RWPE1 (cell line): Measurements from ENCODE around the gene MED1.
"Not testable (repeated sequence)": the region's sequence is repeated elsewhere in the genome, so short reads cannot be mapped to it uniquely, and the experiment has no call there.

Experiments
- CTCF ChIA-PET: fragments of 350-600 bp; sonication (Branson Sonifier 250); formaldehyde crosslinking; extraction: SDS; loops from one replicate; lab custom pipeline; 2021; lab: Yijun Ruan, JAX
- POLR2A ChIA-PET: fragments of 400-600 bp; formaldehyde crosslinking; extraction: SDS; loops from one replicate; lab custom pipeline; 2020; ENCODE audit warnings: antibody characterized with exemption; ENCODE audit not compliant: low non-redundant PET; lab: Yijun Ruan, JAX
- DNase-seq: peaks from one replicate; pipeline ENCODE4 v3.0.0; 2012; ENCODE audit warnings: low spot score
- H3K27ac ChIP-seq: fragments of 450-650 bp; 2 replicates; pipeline ENCODE4 v1.5.1; 2017
- CTCF ChIP-seq: fragments of 450-650 bp; conservative IDR thresholded peaks from 2 replicates; pipeline ENCODE4 v1.5.1; 2017; ENCODE audit warnings: low read depth, mild to moderate bottlenecking

Gene MED1

GRCh38 chr17:39399791-39400190 is 51.3 kb downstream of the MED1 start:
- no peak overlapping the region for H3K27ac ChIP-seq
- DNase-seq: no peak
- ChIA-PET POLR2A (no interaction called here), CTCF (interaction anchor here (1.0 kb wide), 1 partner anchor 11 kb away, joined by 3 read pairs; no protein-coding TSS in a partner anchor)
- TF ChIP-seq CTCF: no peak

- no peak for DNase-seq
- ChIA-PET POLR2A (no interaction called here), CTCF (interaction anchor here (0.6 to 1.3 kb wide), 4 partner anchors 44 to 585 kb away, joined by 3 to 8 read pairs (median 4); no protein-coding TSS in a partner anchor)
- no peak overlapping the region for H3K27ac ChIP-seq
- no peak for TF ChIP-seq CTCF
Measured at GRCh38 chr17:39393736-39394135, 57.3 kb downstream of the MED1 start.

- CTCF ChIA-PET: no interaction called here
- TF ChIP-seq CTCF: no peak
- no peak overlapping the region for H3K27ac ChIP-seq
- no peak for DNase-seq
- POLR2A ChIA-PET: no interaction called here
Measured at GRCh38 chr17:39391448-39391847, 59.6 kb downstream of the MED1 start.

- no peak for TF ChIP-seq CTCF
- DNase-seq: no peak
- ChIA-PET CTCF (no interaction called here), POLR2A (no interaction called here)
- no peak overlapping the region for H3K27ac ChIP-seq
Measured at GRCh38 chr17:39385040-39385439, 66.0 kb downstream of the MED1 start.

GRCh38 chr17:39380144-39380543 is 70.9 kb downstream of the MED1 start:
- TF ChIP-seq CTCF: no peak
- H3K27ac ChIP-seq: no peak overlapping the region
- DNase-seq: no peak
- ChIA-PET POLR2A (no interaction called here), CTCF (no interaction called here)

- H3K27ac ChIP-seq: no peak overlapping the region
- ChIA-PET POLR2A (no interaction called here), CTCF (interaction anchor here (0.6 to 1.1 kb wide), 2 partner anchors 25 to 101 kb away, joined by 3 read pairs; partner anchors contain the start of gene FBXL20)
- TF ChIP-seq CTCF: no peak
- DNase-seq: no peak
Measured at GRCh38 chr17:39376434-39376833, 74.6 kb downstream of the MED1 start.

GRCh38 chr17:39367805-39368204 is 83.3 kb downstream of the MED1 start:
- DNase-seq, H3K27ac ChIP-seq, CTCF ChIA-PET, POLR2A ChIA-PET: not testable (repeated sequence)
